Neural progenitor cell (in vitro differentiated cells): Measurements from ENCODE around the gene UBR4. TPM values are rescaled to one million over a fixed set of nuclear protein-coding genes. Genes with fewer than 3 reads are reported as not detected.

ENCODE experiments used
- DNase-seq: peaks from one replicate; pipeline ENCODE4 v3.0.0-alpha.2; 2016; ENCODE audit warnings: low spot score
- H2AFZ ChIP-seq: fragments of 200-600 bp; sonication (generic); replicated peaks from 2 replicates; pipeline ENCODE4 v1.6.1; 2016; ENCODE audit warnings: antibody characterized with exemption
- H3F3A ChIP-seq: fragments of 200-600 bp; sonication (generic); 2 replicates; pipeline ENCODE4 v1.6.1; 2016; ENCODE audit warnings: antibody characterized with exemption, low read depth
- H3K27ac ChIP-seq: fragments of 200-600 bp; sonication (generic); 2 replicates; pipeline ENCODE4 v1.5.1; 2016; ENCODE audit warnings: mild to moderate bottlenecking
- H3K27me3 ChIP-seq: fragments of 200-600 bp; sonication (generic); 2 replicates; pipeline ENCODE4 v1.6.1; 2016; ENCODE audit warnings: mild to moderate bottlenecking, moderate library complexity
- H3K36me3 ChIP-seq: fragments of 200-600 bp; sonication (generic); 2 replicates; pipeline ENCODE4 v1.5.1; 2016
- H3K4me1 ChIP-seq: fragments of 200-600 bp; sonication (generic); 2 replicates; pipeline ENCODE4 v1.6.1; 2016; ENCODE audit warnings: mixed run types
- H3K4me2 ChIP-seq: fragments of 200-600 bp; sonication (generic); 2 replicates; pipeline ENCODE4 v1.6.1; 2016
- H3K4me3 ChIP-seq: fragments of 200-600 bp; sonication (generic); 2 replicates; pipeline ENCODE4 v1.5.1; 2016
- H3K79me2 ChIP-seq: fragments of 200-600 bp; sonication (generic); 2 replicates; pipeline ENCODE4 v1.6.1; 2016; ENCODE audit warnings: low read depth
- H3K9ac ChIP-seq: fragments of 200-600 bp; sonication (generic); 2 replicates; pipeline ENCODE4 v1.6.1; 2016
- H3K9me3 ChIP-seq: fragments of 200-600 bp; sonication (generic); 2 replicates; pipeline ENCODE4 v1.5.1; 2016; ENCODE audit warnings: low read depth
- H4K20me1 ChIP-seq: fragments of 200-600 bp; sonication (generic); 2 replicates; pipeline ENCODE4 v1.6.1; 2016; ENCODE audit warnings: low read depth
- H3K27ac Mint-ChIP-seq: 3 replicates; pipeline ENCODE4 v1.8.0; 2021; ENCODE audit warnings: mixed read lengths
- H3K27me3 Mint-ChIP-seq: 2 replicates; pipeline ENCODE4 v1.8.0; 2022; ENCODE audit warnings: low read depth, mild to moderate bottlenecking, inconsistent platforms, moderate library complexity, mixed read lengths; ENCODE audit not compliant: insufficient read depth
- H3K36me3 Mint-ChIP-seq: 3 replicates; pipeline ENCODE4 v1.8.0; 2021; ENCODE audit warnings: mixed read lengths
- H3K4me1 Mint-ChIP-seq: 3 replicates; pipeline ENCODE4 v1.8.0; 2021; ENCODE audit warnings: mixed read lengths
- H3K4me3 Mint-ChIP-seq: 3 replicates; pipeline ENCODE4 v1.8.0; 2021; ENCODE audit warnings: mild to moderate bottlenecking, moderate library complexity, mixed read lengths
- H3K9me3 Mint-ChIP-seq: 3 replicates; pipeline ENCODE4 v1.8.0; 2020; ENCODE audit warnings: mixed read lengths
- CTCF ChIP-seq: fragments of 200-600 bp; sonication (generic); IDR thresholded peaks from 2 replicates; pipeline ENCODE4 v1.5.1; 2017; ENCODE audit warnings: antibody characterized with exemption, mild to moderate bottlenecking
- EZH2 ChIP-seq: fragments of 200-600 bp; sonication (generic); IDR thresholded peaks from 2 replicates; pipeline ENCODE4 v1.6.1; 2017; ENCODE audit warnings: antibody characterized with exemption, mild to moderate bottlenecking, moderate library complexity
- EZH2phosphoT487 ChIP-seq: fragments of 200-600 bp; sonication (generic); IDR thresholded peaks from 2 replicates; pipeline ENCODE4 v1.6.1; 2017; ENCODE audit warnings: antibody characterized with exemption
- total RNA-seq: library from RNA; depleted of rRNA; stranded (reverse); fragments of >200 nt; gene quantifications from 2 replicates; pipeline ENCODE4 v1.2.3, GENCODE V29; 2015; ENCODE audit warnings: low replicate concordance

UBR4 gene
- total RNA-seq, 1 donor from 2014 or later, result 71.2 TPM

- H3K9me3 Mint-ChIP-seq, result peaks cover 7% of the 10 kb centered on the region
- no peak overlapping the region for H3K4me2 ChIP-seq
- DNase-seq, result no peak
- peaks cover 58% of the 10 kb centered on the region for H3K36me3 ChIP-seq
- no peak overlapping the region for H2AFZ ChIP-seq
- H3K4me1 Mint-ChIP-seq, result no peaks in the 10 kb centered on the region
- H3K36me3 Mint-ChIP-seq, result peaks cover 48% of the 10 kb centered on the region
- H3K4me1 ChIP-seq, result peaks cover 3% of the 10 kb centered on the region
- TF ChIP-seq EZH2 (no peak), EZH2phosphoT487 (no peak), CTCF (no peak)
- H3K4me3 ChIP-seq, result no peak overlapping the region
- H3K27me3 ChIP-seq, result no peaks in the 10 kb centered on the region
- peaks cover 10% of the 10 kb centered on the region for H3K79me2 ChIP-seq
- H3K27ac ChIP-seq, result no peak overlapping the region
- peaks cover 6% of the 10 kb centered on the region for H4K20me1 ChIP-seq
- H3K9ac ChIP-seq, result no peak overlapping the region
- peaks cover 10% of the 10 kb centered on the region for H3K9me3 ChIP-seq
- H3K4me3 Mint-ChIP-seq, result no peak overlapping the region
- H3F3A ChIP-seq, result peaks cover 5% of the 10 kb centered on the region
- H3K27ac Mint-ChIP-seq, result no peak overlapping the region
- no peaks in the 10 kb centered on the region for H3K27me3 Mint-ChIP-seq
Observed at GRCh38 chr1:19128968-19129514, 81.0 kb downstream of the UBR4 start.

GRCh38 chr1:19124273-19124672, 85.8 kb downstream of the UBR4 start:
- Histone ChIP-seq H3K4me2 (no peak overlapping the region), H3K9me3 (no peaks in the 10 kb centered on the region), H3K9ac (no peak overlapping the region), H3F3A (peaks cover 5% of the 10 kb centered on the region), H3K79me2 (no peaks in the 10 kb centered on the region), H2AFZ (no peak overlapping the region), H3K27ac (no peak overlapping the region), H3K27me3 (no peaks in the 10 kb centered on the region), H3K4me3 (no peak overlapping the region), H4K20me1 (peaks cover 3% of the 10 kb centered on the region), H3K4me1 (peaks cover 3% of the 10 kb centered on the region), H3K36me3 (peaks cover 32% of the 10 kb centered on the region)
- Mint-ChIP-seq H3K4me3 (no peak overlapping the region), H3K9me3 (no peaks in the 10 kb centered on the region), H3K27me3 (peaks cover 2% of the 10 kb centered on the region), H3K36me3 (peaks cover 38% of the 10 kb centered on the region), H3K4me1 (no peaks in the 10 kb centered on the region), H3K27ac (no peak overlapping the region)
- DNase-seq, result no peak
- no peak for TF ChIP-seq EZH2
- no peak for TF ChIP-seq EZH2phosphoT487
- no peak for TF ChIP-seq CTCF

GRCh38 chr1:19123837-19124236, 86.2 kb downstream of the UBR4 start:
- Histone ChIP-seq H3K4me3 (no peak overlapping the region), H3K4me1 (peaks cover 3% of the 10 kb centered on the region), H3K9me3 (no peaks in the 10 kb centered on the region), H3K9ac (no peak overlapping the region), H3K27me3 (no peaks in the 10 kb centered on the region), H4K20me1 (peaks cover 3% of the 10 kb centered on the region), H3K36me3 (peaks cover 32% of the 10 kb centered on the region), H3K27ac (no peak overlapping the region), H3F3A (peaks cover 5% of the 10 kb centered on the region), H3K79me2 (no peaks in the 10 kb centered on the region), H2AFZ (no peak overlapping the region), H3K4me2 (no peak overlapping the region)
- Mint-ChIP-seq H3K9me3 (no peaks in the 10 kb centered on the region), H3K27ac (no peak overlapping the region), H3K36me3 (peaks cover 39% of the 10 kb centered on the region), H3K4me3 (no peak overlapping the region), H3K4me1 (no peaks in the 10 kb centered on the region), H3K27me3 (peaks cover 2% of the 10 kb centered on the region)
- TF ChIP-seq CTCF, result no peak
- TF ChIP-seq EZH2, result no peak
- no peak for TF ChIP-seq EZH2phosphoT487
- DNase-seq, result no peak
